Mesendoderm (in vitro differentiated cells): Measurements from ENCODE around the gene NOS1.
A peak's percentile ranks its signal among the peaks of the same experiment; 100 is the strongest.
"Not testable (repeated sequence)": the region's sequence is repeated elsewhere in the genome, so short reads cannot be mapped to it uniquely, and the experiment has no call there.

ENCODE experiments used
- DNase-seq: peaks from one replicate; pipeline ENCODE4 v3.0.0; 2013
- H2AK5ac ChIP-seq: 2 replicates; pipeline ENCODE4 v1.6.1; 2013; ENCODE audit warnings: low read length, inconsistent platforms
- H2BK120ac ChIP-seq: 2 replicates; pipeline ENCODE4 v1.6.1; 2013; ENCODE audit warnings: low read depth, mild to moderate bottlenecking, low read length, moderate library complexity, mixed read lengths
- H2BK15ac ChIP-seq: replicated peaks from 2 replicates; pipeline ENCODE4 v1.6.1; 2013; ENCODE audit warnings: low read depth, mild to moderate bottlenecking, moderate library complexity
- H2BK5ac ChIP-seq: 2 replicates; pipeline ENCODE4 v1.6.1; 2013; ENCODE audit warnings: low read length, inconsistent platforms
- H3K18ac ChIP-seq: 2 replicates; pipeline ENCODE4 v1.6.1; 2013; ENCODE audit warnings: mild to moderate bottlenecking, low read length, mixed read lengths
- H3K23ac ChIP-seq: one replicate; pipeline ENCODE4 v1.6.1; 2013; ENCODE audit warnings: low read length
- H3K27ac ChIP-seq: 2 replicates; pipeline ENCODE4 v1.5.1; 2013; ENCODE audit warnings: low read depth, mild to moderate bottlenecking, inconsistent platforms, low read length, moderate library complexity
- H3K27me3 ChIP-seq: 2 replicates; pipeline ENCODE4 v1.6.1; 2013; ENCODE audit warnings: low read length, control low read depth, mild to moderate bottlenecking, inconsistent platforms; ENCODE audit not compliant: insufficient read depth, poor library complexity
- H3K36me3 ChIP-seq: 2 replicates; pipeline ENCODE4 v1.6.1; 2013; ENCODE audit warnings: low read length, inconsistent platforms; ENCODE audit not compliant: control insufficient read depth, insufficient read depth
- H3K4ac ChIP-seq: one replicate; pipeline ENCODE4 v1.6.1; 2013; ENCODE audit warnings: low read depth, mild to moderate bottlenecking, low read length, moderate library complexity
- H3K4me1 ChIP-seq: 2 replicates; pipeline ENCODE4 v1.6.1; 2013; ENCODE audit warnings: low read depth, low read length, inconsistent platforms; ENCODE audit not compliant: control insufficient read depth
- H3K4me2 ChIP-seq: 2 replicates; pipeline ENCODE4 v1.6.1; 2013; ENCODE audit warnings: low read length
- H3K4me3 ChIP-seq: 2 replicates; pipeline ENCODE4 v1.5.1; 2013; ENCODE audit warnings: mild to moderate bottlenecking, low read length
- H3K56ac ChIP-seq: one replicate; pipeline ENCODE4 v1.6.1; 2013; ENCODE audit warnings: low read length
- H3K79me1 ChIP-seq: 2 replicates; pipeline ENCODE4 v1.6.1; 2013; ENCODE audit warnings: low read length, inconsistent platforms
- H3K79me2 ChIP-seq: 2 replicates; pipeline ENCODE4 v1.6.1; 2013; ENCODE audit warnings: mild to moderate bottlenecking, low read length; ENCODE audit not compliant: control insufficient read depth, insufficient read depth
- H3K9ac ChIP-seq: 2 replicates; pipeline ENCODE4 v1.6.1; 2013; ENCODE audit warnings: low read length, inconsistent platforms
- H4K5ac ChIP-seq: one replicate; pipeline ENCODE4 v1.6.1; 2013; ENCODE audit warnings: low read length
- H4K8ac ChIP-seq: one replicate; pipeline ENCODE4 v1.6.1; 2013; ENCODE audit warnings: low read depth, mild to moderate bottlenecking, control low read depth, low read length, moderate library complexity
- WGBS: extraction: QIAGEN DNeasy Blood & Tissue Kit; methylation state at CpG from one replicate; pipeline ENCODE4 v1.1.7; 2013; ENCODE audit warnings: low lambda C conversion rate, missing lambda C conversion rate; ENCODE audit not compliant: insufficient coverage; ENCODE audit errors: extremely low coverage; 5-methylcytosine and 5-hydroxymethylcytosine counted together

The NOS1 gene

GRCh38 chr12:117377758-117378157, 16.3 kb upstream of the NOS1 start:
- H3K18ac ChIP-seq = no peak overlapping the region
- no peak overlapping the region for H3K27ac ChIP-seq
- no peak overlapping the region for H4K5ac ChIP-seq
- no peak overlapping the region for H3K56ac ChIP-seq
- H3K79me2 ChIP-seq = no peaks in the 10 kb centered on the region
- no peaks in the 10 kb centered on the region for H3K4me1 ChIP-seq
- no peak overlapping the region for H3K4ac ChIP-seq
- no peaks in the 10 kb centered on the region for H3K27me3 ChIP-seq
- H4K8ac ChIP-seq = no peak overlapping the region
- no peaks in the 10 kb centered on the region for H3K36me3 ChIP-seq
- no peak overlapping the region for H2BK5ac ChIP-seq
- peak; percentile 68 for DNase-seq
- H3K9ac ChIP-seq = no peak overlapping the region
- H2AK5ac ChIP-seq = no peak overlapping the region
- no peaks in the 10 kb centered on the region for H3K79me1 ChIP-seq
- whole genome bisulfite sequencing = no CpG with 5 or more reads among the region's 2 CpGs
- no peak overlapping the region for H3K23ac ChIP-seq
- H2BK120ac ChIP-seq = no peak overlapping the region
- H3K4me2 ChIP-seq = no peak overlapping the region
- H3K4me3 ChIP-seq = no peak overlapping the region
- no peak overlapping the region for H2BK15ac ChIP-seq

- Histone ChIP-seq H3K27ac (no peak overlapping the region), H4K8ac (no peak overlapping the region), H3K9ac (no peak overlapping the region), H3K36me3 (no peaks in the 10 kb centered on the region), H2AK5ac (no peak overlapping the region), H3K4ac (no peak overlapping the region), H2BK120ac (no peak overlapping the region), H3K18ac (no peak overlapping the region), H3K4me3 (no peak overlapping the region), H3K27me3 (no peaks in the 10 kb centered on the region), H3K79me1 (no peaks in the 10 kb centered on the region), H2BK15ac (no peak overlapping the region), H3K79me2 (no peaks in the 10 kb centered on the region), H2BK5ac (no peak overlapping the region), H3K4me2 (no peak overlapping the region), H3K23ac (no peak overlapping the region), H4K5ac (no peak overlapping the region), H3K56ac (no peak overlapping the region), H3K4me1 (no peaks in the 10 kb centered on the region)
- no peak for DNase-seq
- WGBS = no CpG with 5 or more reads among the region's 3 CpGs
These were observed 9.2 kb upstream of the NOS1 start for GRCh38 chr12:117370588-117370987.

GRCh38 chr12:117370000-117370399, 8.6 kb upstream of the NOS1 start:
- not testable (repeated sequence) for H2BK5ac ChIP-seq, H3K4me3 ChIP-seq, H3K4ac ChIP-seq, H3K27me3 ChIP-seq, H4K8ac ChIP-seq, H2BK120ac ChIP-seq, H3K18ac ChIP-seq, H3K4me1 ChIP-seq, H3K4me2 ChIP-seq, H2BK15ac ChIP-seq, H3K79me1 ChIP-seq, H3K79me2 ChIP-seq, H3K56ac ChIP-seq, H3K23ac ChIP-seq, H4K5ac ChIP-seq, H3K9ac ChIP-seq, H3K36me3 ChIP-seq, H2AK5ac ChIP-seq, DNase-seq, H3K27ac ChIP-seq
- 100% methylated on average over 3 of the region's 17 CpGs for WGBS

- Histone ChIP-seq H3K9ac (no peak overlapping the region), H3K23ac (no peak overlapping the region)
These were observed 5.7 kb upstream of the NOS1 start for GRCh38 chr12:117367006-117367638.

GRCh38 chr12:117365049-117365616, 3.7 kb upstream of the NOS1 start:
- H4K5ac ChIP-seq = no peak overlapping the region

More at GRCh38 chr12:117367006-117367638, 5.7 kb upstream of the NOS1 start:
- Histone ChIP-seq H3K4ac (no peak overlapping the region), H3K27me3 (peaks cover 6% of the 10 kb centered on the region), H3K79me1 (no peaks in the 10 kb centered on the region), H2BK120ac (no peak overlapping the region), H4K5ac (no peak overlapping the region), H3K4me3 (no peak overlapping the region), H3K36me3 (no peaks in the 10 kb centered on the region), H4K8ac (no peak overlapping the region), H2BK5ac (no peak overlapping the region), H2BK15ac (no peak overlapping the region), H3K56ac (peak overlapping the region; percentile 53), H3K4me2 (no peak overlapping the region), H3K18ac (no peak overlapping the region), H3K79me2 (no peaks in the 10 kb centered on the region), H3K4me1 (no peaks in the 10 kb centered on the region), H2AK5ac (no peak overlapping the region), H3K27ac (no peak overlapping the region)
- DNase-seq = peak; percentile 83
- no CpG with 5 or more reads among the region's 12 CpGs for WGBS

More at GRCh38 chr12:117365049-117365616, 3.7 kb upstream of the NOS1 start:
- Histone ChIP-seq H3K27me3 (peaks cover 18% of the 10 kb centered on the region), H2BK15ac (no peak overlapping the region), H2AK5ac (no peak overlapping the region), H3K36me3 (no peaks in the 10 kb centered on the region), H3K9ac (no peak overlapping the region), H2BK5ac (no peak overlapping the region), H4K8ac (no peak overlapping the region), H3K56ac (no peak overlapping the region), H3K4me3 (no peak overlapping the region), H3K4me1 (no peaks in the 10 kb centered on the region), H3K27ac (no peak overlapping the region), H3K79me2 (no peaks in the 10 kb centered on the region), H3K4ac (no peak overlapping the region), H3K4me2 (no peak overlapping the region), H3K79me1 (no peaks in the 10 kb centered on the region), H3K18ac (no peak overlapping the region), H3K23ac (no peak overlapping the region), H2BK120ac (no peak overlapping the region)
- DNase-seq = no peak
- WGBS = no CpG with 5 or more reads among the region's 9 CpGs
